ENCODE data around the gene KL. TPM values are rescaled to one million over a fixed set of nuclear protein-coding genes. Genes with fewer than 3 reads are reported as not detected.

Gene KL
- total RNA-seq, 4 donors from 2014 or later = 0.34 to 2.8 (median 1.8) TPM

GRCh38 chr13:33078263-33078662 lies 62.0 kb downstream of the KL start:
- no peak for TF ChIP-seq POLR2A (IDR thresholded peaks at IDR 0.05)
- no peak for TF ChIP-seq CTCF (IDR thresholded peaks at IDR 0.05)
- no peak overlapping the region for H3K4me3 ChIP-seq (ENCODE audit: low read depth, poor library complexity, severe bottlenecking)
- WGBS, 2 donors = 81 to 86% methylated on average over 3 of the region's 3 CpGs
- DNase-seq (ENCODE audit: low spot score in 2 of 2) = no peak
- intact Hi-C loops (cut with DNase I; ENCODE audit: low total_unique reads) = no loop called here

GRCh38 chr13:33079960-33080359 lies 63.7 kb downstream of the KL start:
- 70 to 76% methylated on average over 2 of the region's 2 CpGs for WGBS, 2 donors
- intact Hi-C loops (cut with DNase I; ENCODE audit: low total_unique reads) = no loop called here
- H3K4me3 ChIP-seq (ENCODE audit: low read depth, poor library complexity, severe bottlenecking) = no peak overlapping the region
- TF ChIP-seq POLR2A (IDR thresholded peaks at IDR 0.05) (no peak), CTCF (IDR thresholded peaks at IDR 0.05) (no peak)
- no peak for DNase-seq (ENCODE audit: low spot score in 2 of 2)

GRCh38 chr13:33080972-33081590 lies 64.9 kb downstream of the KL start:
- DNase-seq (ENCODE audit: low spot score in 2 of 2) = no peak
- no peak overlapping the region for H3K4me3 ChIP-seq (ENCODE audit: low read depth, poor library complexity, severe bottlenecking)
- TF ChIP-seq POLR2A (IDR thresholded peaks at IDR 0.05) (no peak), CTCF (IDR thresholded peaks at IDR 0.05) (no peak)
- intact Hi-C loops (cut with DNase I; ENCODE audit: low total_unique reads) = no loop called here
- 38 to 42% methylated on average over 5 of the region's 5 CpGs for WGBS, 2 donors

- TF ChIP-seq CTCF (IDR thresholded peaks at IDR 0.05) = no peak
- no peak for TF ChIP-seq POLR2A (IDR thresholded peaks at IDR 0.05)
- DNase-seq (ENCODE audit: low spot score in 2 of 2) = no peak
- intact Hi-C loops (cut with DNase I; ENCODE audit: low total_unique reads) = no loop called here
- no peak overlapping the region for H3K4me3 ChIP-seq (ENCODE audit: low read depth, poor library complexity, severe bottlenecking)
- 63 to 65% methylated on average over 1 of the region's 1 CpG for WGBS, 2 donors
Measured at GRCh38 chr13:33081666-33082065, 65.4 kb downstream of the KL start.

GRCh38 chr13:33083054-33083453 lies 66.8 kb downstream of the KL start:
- TF ChIP-seq POLR2A (IDR thresholded peaks at IDR 0.05) = no peak
- TF ChIP-seq CTCF (IDR thresholded peaks at IDR 0.05) = no peak
- WGBS, 2 donors = 93 to 100% methylated on average over 1 of the region's 1 CpG
- intact Hi-C loops (cut with DNase I; ENCODE audit: low total_unique reads) = no loop called here
- no peak overlapping the region for H3K4me3 ChIP-seq (ENCODE audit: low read depth, poor library complexity, severe bottlenecking)
- no peak for DNase-seq (ENCODE audit: low spot score in 2 of 2)

- TF ChIP-seq CTCF (IDR thresholded peaks at IDR 0.05) (no peak), POLR2A (IDR thresholded peaks at IDR 0.05) (no peak)
- 82 to 83% methylated on average over 9 of the region's 9 CpGs for WGBS, 2 donors
- intact Hi-C loops (cut with DNase I; ENCODE audit: low total_unique reads) = no loop called here
- H3K4me3 ChIP-seq (ENCODE audit: low read depth, poor library complexity, severe bottlenecking) = no peak overlapping the region
- DNase-seq (ENCODE audit: low spot score in 2 of 2) = no peak
Measured at GRCh38 chr13:33087091-33087490, 70.9 kb downstream of the KL start.
